Middle frontal gyrus (tissue), 1 donor: ENCODE data around the gene PKD1L1.

Experiments
- DNase-seq: peaks from one replicate; pipeline ENCODE4 v3.0.0-alpha.2; 2015; ENCODE audit warnings: low spot score; ENCODE audit errors: extremely low spot score

PKD1L1 gene

DNA sequence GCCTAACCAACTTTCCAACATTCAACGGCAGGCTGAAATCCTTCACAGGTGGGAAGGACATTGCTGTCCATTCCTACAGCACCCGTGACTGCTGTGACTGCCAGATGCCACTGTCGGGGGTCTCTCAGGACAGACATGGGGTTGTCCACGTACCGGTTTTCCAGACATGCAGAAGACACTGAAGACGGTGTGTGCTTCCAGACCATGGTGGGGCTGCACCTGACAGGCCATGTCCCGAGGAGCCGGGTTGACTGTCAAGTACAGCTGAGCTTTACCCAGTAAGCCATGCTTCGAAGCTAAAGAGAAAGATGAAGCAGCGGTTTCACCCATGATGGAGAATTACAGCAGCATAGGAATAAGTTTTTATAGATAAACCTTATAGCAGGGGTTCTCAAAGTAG, 70.9 kb downstream of the PKD1L1 start:
- no peak for DNase-seq

- DNase-seq, result no peak
These were observed 72.1 kb downstream of the PKD1L1 start for GRCh38 chr7:47875998-47876744.

DNA sequence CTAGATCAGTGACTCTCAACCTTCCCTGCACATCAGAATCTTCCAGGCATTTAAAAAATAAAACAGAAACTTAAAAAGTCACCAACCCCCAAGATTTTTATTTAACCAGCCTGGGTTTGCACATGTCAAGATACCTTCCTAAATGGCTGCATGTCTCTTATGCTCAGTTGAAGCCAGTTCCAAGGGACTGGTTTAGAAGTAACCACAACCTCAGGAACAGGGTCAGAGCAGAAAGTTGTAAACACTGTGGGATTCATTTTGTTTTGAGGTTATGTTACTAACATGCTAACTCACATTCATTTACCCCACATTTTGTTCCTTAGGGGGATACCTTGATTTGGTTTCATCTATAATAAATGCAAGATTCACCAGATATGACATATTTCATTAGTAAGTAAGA, 72.9 kb downstream of the PKD1L1 start:
- no peak for DNase-seq

DNA sequence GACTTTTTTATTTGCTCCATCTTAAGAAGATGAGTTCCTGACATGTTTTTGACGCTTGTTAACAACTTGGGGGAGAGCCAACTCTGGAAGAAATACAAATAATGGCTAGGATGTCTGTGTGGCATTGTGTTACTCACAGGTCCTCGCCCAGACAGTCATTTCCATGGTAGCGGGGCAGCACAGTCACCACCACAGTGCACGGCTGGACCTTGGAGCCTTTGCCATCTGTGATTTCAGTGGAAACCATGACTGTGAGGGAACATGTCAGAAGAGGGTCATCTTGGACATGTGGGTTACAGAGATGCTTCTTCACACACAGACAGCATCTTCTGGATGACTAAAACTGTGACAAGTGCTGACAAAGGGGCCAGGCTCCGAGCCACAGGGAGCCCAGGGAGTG, 74.5 kb downstream of the PKD1L1 start:
- no peak for DNase-seq

DNA sequence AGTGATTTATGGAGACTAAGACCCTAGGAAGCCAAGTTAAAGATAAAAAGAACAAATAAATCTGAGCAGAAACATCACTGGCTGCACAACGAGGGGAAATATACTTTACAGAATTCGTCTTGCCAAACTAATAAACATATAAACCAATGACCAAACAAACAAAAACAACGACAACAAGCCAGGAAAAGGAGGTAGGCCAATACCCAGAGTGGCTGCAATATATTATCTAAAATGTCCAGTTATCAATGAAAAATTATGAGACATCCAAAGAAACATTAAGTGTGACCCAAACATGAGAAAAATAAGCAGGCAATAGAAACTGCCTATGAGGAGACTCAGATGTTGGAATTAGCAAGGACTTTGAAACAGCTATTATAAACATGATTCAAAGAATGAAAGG, 81.0 kb downstream of the PKD1L1 start:
- no peak for DNase-seq

GRCh38 chr7:47866120-47866519, 82.1 kb downstream of the PKD1L1 start:
- DNase-seq, result no peak

DNA sequence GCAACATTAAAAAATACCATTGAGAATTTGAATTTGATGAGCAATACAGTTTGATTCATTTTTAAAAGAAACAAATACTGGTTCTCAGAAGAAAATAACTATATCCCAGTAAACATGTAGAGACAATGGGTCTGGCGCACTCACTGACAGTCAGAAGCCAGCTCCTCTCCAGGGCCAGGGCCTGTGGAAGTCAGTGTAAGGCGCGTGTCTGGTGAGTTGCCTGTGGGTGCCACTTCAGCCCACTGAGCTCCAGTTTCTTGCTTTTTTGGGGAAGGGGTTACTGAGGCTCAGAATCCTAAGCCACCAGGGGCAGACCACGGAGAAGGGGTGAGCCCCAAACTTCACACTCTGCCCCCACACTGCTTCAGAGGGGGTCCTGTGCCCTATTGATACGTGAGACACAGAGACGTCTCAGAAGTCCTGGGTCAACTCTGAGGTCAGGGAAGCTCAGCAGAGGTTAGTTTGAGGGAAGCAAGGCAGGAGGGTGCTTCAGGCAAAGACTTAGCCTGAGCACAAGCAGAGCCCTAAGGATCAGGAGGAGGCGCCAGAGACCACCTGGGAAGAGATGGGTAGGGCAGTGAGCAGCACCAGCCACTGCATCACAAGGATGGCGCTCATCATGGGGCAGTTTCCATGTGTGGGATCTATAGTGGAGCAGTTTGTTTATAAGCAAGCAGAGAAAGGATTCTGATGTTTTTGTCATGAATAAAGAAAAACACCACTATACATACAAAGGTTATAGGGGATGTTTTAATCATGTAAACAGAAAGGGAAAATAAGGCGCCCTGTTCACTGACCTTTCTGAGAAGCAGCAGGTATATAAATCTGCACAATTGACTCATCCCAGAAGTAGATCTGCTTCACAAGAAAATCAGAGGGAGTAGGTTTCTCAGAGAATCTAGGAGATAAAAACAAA, 95.7 kb downstream of the PKD1L1 start:
- no peak for DNase-seq

- no peak for DNase-seq
These were observed 101.1 kb downstream of the PKD1L1 start for GRCh38 chr7:47847207-47847606.

DNA sequence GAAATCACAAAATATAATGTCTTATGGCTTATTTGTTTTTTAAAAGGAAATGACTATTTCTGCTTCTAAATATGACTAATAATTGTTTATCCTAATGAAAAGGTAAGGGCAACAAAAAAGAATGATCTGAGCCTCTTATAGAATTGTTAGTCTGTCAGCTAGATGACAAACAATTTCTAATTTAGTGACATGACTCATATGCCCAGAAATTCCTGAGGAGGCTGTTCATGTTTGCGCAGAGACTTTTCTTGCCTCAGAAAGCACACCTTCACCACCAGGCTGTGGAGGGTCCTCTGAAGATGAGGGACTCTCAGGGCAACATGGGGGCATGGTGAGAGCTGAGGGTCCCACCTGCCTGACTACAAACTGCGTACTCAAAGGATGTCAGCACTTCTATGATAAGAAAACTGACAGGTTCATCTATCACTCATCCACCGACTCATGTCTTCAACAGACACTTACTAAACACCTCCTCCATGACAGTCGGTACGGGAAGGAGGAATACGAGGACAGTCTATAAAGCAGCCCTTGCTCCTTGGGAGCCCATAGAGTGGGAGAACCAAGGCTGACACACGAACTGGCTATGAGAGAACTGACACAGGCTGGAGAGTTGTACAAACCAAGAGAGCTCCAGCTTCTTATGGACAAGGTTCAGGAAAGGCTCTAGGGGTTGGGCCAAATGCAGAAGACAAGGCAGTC, 102.0 kb downstream of the PKD1L1 start:
- DNase-seq, result no peak

DNA sequence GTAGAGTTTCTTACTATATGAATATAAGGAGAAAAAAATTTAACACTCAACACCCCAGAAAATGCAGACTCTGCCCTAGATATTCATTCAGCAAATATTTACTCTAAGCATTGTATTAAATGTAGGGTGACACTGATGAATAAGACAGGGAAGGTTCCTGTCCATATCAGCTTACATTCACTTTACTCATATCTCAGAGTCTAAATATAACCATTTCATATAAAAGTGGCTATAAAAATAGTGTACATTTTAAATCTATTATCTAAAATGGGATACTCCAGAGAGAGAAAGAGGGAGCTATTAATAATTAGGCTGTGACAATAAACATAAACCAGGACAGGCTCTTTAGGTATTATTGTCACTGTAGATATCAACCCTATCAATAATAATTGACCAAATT, 104.0 kb downstream of the PKD1L1 start:
- no peak for DNase-seq

DNA sequence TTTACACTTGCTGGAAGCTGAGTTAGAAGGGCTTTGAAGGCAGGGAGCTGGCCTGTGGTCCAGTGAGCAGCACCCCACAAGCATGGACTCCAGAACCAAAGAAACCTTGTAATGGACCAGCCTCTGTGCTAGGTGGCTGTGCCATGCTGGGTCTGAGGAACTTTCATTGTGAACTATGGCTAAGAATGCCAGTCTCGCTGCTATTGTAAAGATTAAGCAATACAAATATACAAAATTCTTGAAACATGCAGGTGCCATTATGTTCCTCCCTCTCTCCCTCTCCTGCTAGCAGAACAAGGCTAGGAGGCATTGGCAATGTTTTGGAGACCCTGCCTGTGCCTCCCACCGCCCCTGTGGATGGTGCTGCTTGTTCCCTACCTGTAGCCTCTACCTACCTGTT, 105.0 kb downstream of the PKD1L1 start:
- DNase-seq, result no peak

- no peak for DNase-seq
These were observed 108.9 kb downstream of the PKD1L1 start for GRCh38 chr7:47839381-47839780.

DNA sequence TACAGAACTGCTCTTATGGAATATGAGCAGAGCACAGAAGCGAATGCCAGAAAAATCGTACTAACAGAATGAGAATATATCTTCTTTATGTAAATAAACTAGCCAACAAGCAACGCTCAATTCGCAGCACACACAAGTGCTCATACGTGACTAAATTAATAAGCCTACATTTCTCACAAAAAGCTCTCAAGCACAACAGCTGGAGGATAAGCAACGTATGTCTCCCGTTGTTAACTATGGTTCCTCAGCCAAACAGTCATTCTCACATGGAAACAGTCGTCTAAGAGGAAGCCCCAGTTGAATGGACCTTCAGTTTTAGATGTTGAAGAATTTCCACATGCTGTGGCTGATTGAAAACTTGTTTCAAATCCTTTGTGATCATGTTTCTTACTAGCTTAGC, 110.4 kb downstream of the PKD1L1 start:
- DNase-seq, result no peak

DNA sequence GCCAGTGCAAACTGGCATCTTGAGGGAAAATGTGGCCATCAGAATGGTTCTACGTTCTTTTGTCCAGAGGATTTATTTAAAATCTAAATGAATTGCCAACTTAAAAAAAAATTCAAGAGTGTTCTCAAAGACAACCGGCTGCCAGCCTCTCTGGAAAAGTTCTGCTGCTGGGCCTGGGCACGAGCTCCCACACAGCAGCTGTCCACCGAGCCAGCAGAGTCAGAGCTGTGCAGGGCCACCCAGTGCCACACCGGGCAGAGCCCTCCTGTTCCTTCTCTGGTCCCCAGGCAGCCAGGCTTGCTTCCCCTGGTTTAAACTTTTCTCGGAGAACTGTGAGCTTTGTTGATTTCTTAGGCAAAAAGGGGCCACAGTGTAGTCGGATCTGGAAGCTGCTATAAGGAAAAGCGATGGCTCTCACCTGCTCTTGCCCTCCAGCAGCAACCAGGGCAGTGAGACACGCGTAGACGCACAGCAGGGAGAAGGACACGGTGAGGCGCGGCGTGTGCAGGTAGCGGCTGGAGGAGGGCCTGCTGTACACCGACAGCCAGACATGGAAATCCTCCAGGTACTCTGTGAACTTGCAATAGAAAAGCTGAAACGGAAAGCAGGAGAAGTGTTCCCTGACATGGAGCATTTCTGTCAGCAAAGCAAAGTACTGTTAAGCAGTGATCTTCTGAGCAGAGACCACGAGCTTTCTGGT, 111.6 kb downstream of the PKD1L1 start:
- DNase-seq, result no peak

DNA sequence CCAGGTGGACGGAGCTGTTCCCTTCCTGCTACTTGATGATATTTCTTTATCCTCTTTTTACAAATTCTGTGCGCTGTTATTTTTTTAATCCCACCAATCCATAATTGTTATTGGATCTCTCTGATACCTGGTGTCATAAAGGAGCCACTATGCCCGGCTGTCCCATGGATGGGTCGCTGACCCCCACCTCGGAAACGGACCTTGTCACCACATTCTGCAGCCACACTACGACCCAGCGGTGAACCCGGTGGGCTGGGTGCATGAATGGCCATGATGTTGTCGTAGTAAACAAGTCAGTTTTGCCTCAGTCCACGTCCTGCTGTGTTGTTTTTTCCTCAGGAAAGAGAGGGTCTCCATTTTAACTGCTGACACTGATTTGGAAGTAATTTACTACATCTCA, 112.2 kb downstream of the PKD1L1 start:
- DNase-seq, result no peak

- no peak for DNase-seq
These were observed 115.1 kb downstream of the PKD1L1 start for GRCh38 chr7:47833211-47833610.

- no peak for DNase-seq
These were observed 116.1 kb downstream of the PKD1L1 start for GRCh38 chr7:47832105-47832715.

- DNase-seq, result no peak
These were observed 118.3 kb downstream of the PKD1L1 start for GRCh38 chr7:47830015-47830414.

DNA sequence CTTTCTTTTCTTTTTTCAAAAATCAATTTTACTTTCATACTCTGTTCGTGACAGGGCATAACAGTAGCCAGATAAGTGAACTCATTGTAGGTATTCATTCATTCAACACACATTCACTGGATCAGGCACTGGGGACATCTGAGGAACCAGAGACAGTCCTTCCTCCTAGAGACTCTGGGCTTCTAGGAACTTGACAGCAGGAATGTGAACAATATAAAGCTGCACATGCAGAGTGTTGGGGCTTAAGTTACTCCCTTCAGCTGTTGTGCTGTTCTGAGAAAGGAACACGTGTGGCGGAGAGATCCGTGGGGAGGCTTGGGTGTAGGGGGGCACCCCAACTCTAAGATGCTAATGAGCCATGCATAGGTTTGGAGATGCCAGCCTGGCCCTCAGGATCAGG, 120.4 kb downstream of the PKD1L1 start:
- no peak for DNase-seq

DNA sequence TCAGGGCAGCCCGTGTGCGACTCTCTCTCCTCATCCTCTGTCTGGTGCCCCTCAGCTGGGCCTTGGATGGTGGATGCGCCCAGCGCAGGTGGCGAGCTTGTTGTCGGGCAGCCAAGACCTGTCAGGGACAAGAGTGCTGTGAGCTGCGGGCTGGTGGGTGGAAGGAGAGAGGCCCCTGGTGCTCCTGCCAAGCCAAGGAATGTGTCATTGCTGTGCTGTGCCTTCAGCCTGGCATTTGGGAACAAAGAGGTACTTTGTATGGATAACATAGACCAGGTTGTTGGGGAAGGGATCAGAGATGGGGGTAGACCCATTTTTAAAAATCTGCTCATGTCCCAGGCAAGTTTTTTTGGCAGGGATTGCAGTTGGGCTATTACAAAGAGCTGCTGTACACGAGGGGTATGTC, 120.9 kb downstream of the PKD1L1 start:
- DNase-seq, result no peak

- no peak for DNase-seq
These were observed 121.5 kb downstream of the PKD1L1 start for GRCh38 chr7:47826754-47827153.
